ENCODE measurements around the gene CASP8.

CASP8 gene

GRCh38 chr2:201313362-201313761, 53.0 kb downstream of the CASP8 start:
- DNase-seq: no peak
- Mint-ChIP-seq H3K27ac (no peak overlapping the region), H3K4me1 (ENCODE audit: low read depth) (no peaks in the 10 kb centered on the region), H3K36me3 (ENCODE audit: low read depth) (peaks cover 61% of the 10 kb centered on the region), H3K4me3 (no peak overlapping the region), H3K27me3 (no peaks in the 10 kb centered on the region), H3K9me3 (peaks cover 26% of the 10 kb centered on the region)

DNA sequence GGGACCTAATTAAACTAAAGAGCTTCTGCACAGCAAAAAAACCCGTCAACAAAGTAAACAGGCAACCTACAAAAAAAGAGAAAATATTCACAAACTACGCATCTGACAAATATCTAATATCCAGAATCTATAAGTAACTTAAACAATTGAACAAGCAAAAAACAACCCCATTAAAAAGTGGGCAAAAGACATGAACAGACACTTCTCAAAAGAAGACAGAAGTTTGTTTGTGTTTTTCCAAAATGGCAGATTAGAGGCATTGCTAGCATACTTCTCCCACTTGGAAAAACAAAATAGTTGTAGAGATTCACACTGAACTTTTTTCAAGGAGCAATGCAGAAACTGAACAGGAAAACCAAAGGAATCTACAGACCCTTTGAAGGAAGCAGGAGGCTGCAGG, 59.2 kb downstream of the CASP8 start:
- Mint-ChIP-seq H3K27me3 (no peaks in the 10 kb centered on the region), H3K4me1 (ENCODE audit: low read depth) (no peaks in the 10 kb centered on the region), H3K9me3 (peaks cover 41% of the 10 kb centered on the region), H3K36me3 (ENCODE audit: low read depth) (peaks cover 57% of the 10 kb centered on the region), H3K27ac (no peak overlapping the region), H3K4me3 (no peak overlapping the region)
- no peak for DNase-seq

GRCh38 chr2:201320257-201320656, 59.9 kb downstream of the CASP8 start:
- peaks cover 56% of the 10 kb centered on the region for H3K36me3 Mint-ChIP-seq (ENCODE audit: low read depth)
- H3K9me3 Mint-ChIP-seq: peaks cover 37% of the 10 kb centered on the region
- no peak for DNase-seq
- H3K4me3 Mint-ChIP-seq: no peak overlapping the region
- no peaks in the 10 kb centered on the region for H3K4me1 Mint-ChIP-seq (ENCODE audit: low read depth)
- no peak overlapping the region for H3K27ac Mint-ChIP-seq
- H3K27me3 Mint-ChIP-seq: no peaks in the 10 kb centered on the region

DNA sequence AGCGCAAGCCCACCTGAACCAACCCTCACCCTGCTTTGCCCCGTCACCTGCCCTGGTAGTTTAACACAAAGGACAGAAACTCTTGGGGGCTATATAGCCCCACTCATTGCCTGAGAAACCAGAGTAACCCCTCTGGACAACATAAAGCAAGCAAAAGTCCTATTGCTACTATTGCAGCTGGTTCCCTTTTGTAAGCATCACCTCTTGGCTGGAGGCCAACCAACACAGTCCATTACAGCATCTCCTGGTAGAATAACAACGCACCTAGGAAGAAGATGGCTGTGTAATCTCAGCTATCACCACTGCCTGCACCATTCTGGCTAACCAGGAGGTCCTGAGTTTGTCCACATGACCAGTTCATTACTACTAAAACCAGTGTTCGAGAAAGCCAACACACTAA, 60.4 kb downstream of the CASP8 start:
- Mint-ChIP-seq H3K4me3 (no peak overlapping the region), H3K9me3 (peaks cover 42% of the 10 kb centered on the region), H3K27ac (no peak overlapping the region), H3K36me3 (ENCODE audit: low read depth) (peaks cover 57% of the 10 kb centered on the region), H3K27me3 (no peaks in the 10 kb centered on the region), H3K4me1 (ENCODE audit: low read depth) (no peaks in the 10 kb centered on the region)
- no peak for DNase-seq

- no peak overlapping the region for H3K27ac Mint-ChIP-seq
Observed at GRCh38 chr2:201322772-201323171, 62.4 kb downstream of the CASP8 start.

GRCh38 chr2:201327678-201328077, 67.3 kb downstream of the CASP8 start:
- H3K27ac Mint-ChIP-seq: no peak overlapping the region
- H3K4me1 Mint-ChIP-seq (ENCODE audit: low read depth): peaks cover 10% of the 10 kb centered on the region
- DNase-seq: no peak
- peaks cover 30% of the 10 kb centered on the region for H3K36me3 Mint-ChIP-seq (ENCODE audit: low read depth)
- H3K27me3 Mint-ChIP-seq: no peaks in the 10 kb centered on the region
- peaks cover 30% of the 10 kb centered on the region for H3K9me3 Mint-ChIP-seq
- H3K4me3 Mint-ChIP-seq: no peak overlapping the region

More at GRCh38 chr2:201322772-201323171, 62.4 kb downstream of the CASP8 start:
- Mint-ChIP-seq H3K27me3 (no peaks in the 10 kb centered on the region), H3K9me3 (peaks cover 40% of the 10 kb centered on the region), H3K36me3 (ENCODE audit: low read depth) (peaks cover 52% of the 10 kb centered on the region), H3K4me1 (ENCODE audit: low read depth) (peaks cover 5% of the 10 kb centered on the region), H3K4me3 (no peak overlapping the region)
- DNase-seq: no peak

- Mint-ChIP-seq H3K4me1 (ENCODE audit: low read depth) (peaks cover 10% of the 10 kb centered on the region), H3K4me3 (no peak overlapping the region), H3K9me3 (peaks cover 18% of the 10 kb centered on the region), H3K27ac (no peak overlapping the region), H3K36me3 (ENCODE audit: low read depth) (peaks cover 14% of the 10 kb centered on the region), H3K27me3 (no peaks in the 10 kb centered on the region)
- no peak for DNase-seq
Observed at GRCh38 chr2:201329409-201329808, 69.1 kb downstream of the CASP8 start.

All from activated T-cell treated with anti-CD3 and anti-CD28 coated beads, Interleukin-2, amount 50 U/mL, for 24 hours (primary cell).